A549 (cell line): ENCODE data around the gene LYL1. TPM values are rescaled to one million over a fixed set of nuclear protein-coding genes. Genes with fewer than 3 reads are reported as not detected.
A peak's percentile ranks its signal among the peaks of the same experiment; 100 is the strongest.

Experiments
- ATAC-seq, 2 experiments: fragments of 200-7000 bp in 1 of 2; fragments of >200 bp in 1 of 2; cut with Nextera tagmentation in 1 of 2; cut with Tn5 transposase in 1 of 2; 3 replicates each; pipeline versions ENCODE4 v1.8.0 to v1.9.1; 2018 to 2020; ENCODE audit warnings: mild to moderate bottlenecking in 1 of 2, moderate library complexity in 1 of 2
- CTCF ChIA-PET: fragments of 300-600 bp; sonication (Branson Sonifier 250); formaldehyde crosslinking; extraction: SDS; loops from one replicate; lab custom pipeline; 2021; ENCODE audit warnings: antibody characterized with exemption, inconsistent platforms; lab: Yijun Ruan, JAX
- POLR2A ChIA-PET: fragments of 350-600 bp; formaldehyde crosslinking; extraction: SDS; loops from one replicate; lab custom pipeline; 2021; ENCODE audit warnings: antibody characterized with exemption, inconsistent platforms; lab: Yijun Ruan, JAX
- DNase-seq, 2 experiments: peaks; one replicate each; pipeline versions ENCODE4 v3.0.0 to v3.0.0-alpha.2; 2011 to 2016; ENCODE audit warnings: low read depth in 1 of 2, low spot score in 1 of 2
- FAIRE-seq: peaks from 2 replicates; lab custom pipeline; 2011; peaks lifted over from hg19 to GRCh38; lab: Jason Lieb, UNC
- H3K27ac ChIP-seq, 2 experiments: fragments of >200 bp; sonication (Bioruptor Twin); formaldehyde crosslinking; 3 replicates each; pipeline ENCODE4 v1.5.1; 2016 to 2017
- H3K4me1 ChIP-seq: fragments of >200 bp; sonication (Bioruptor Twin); formaldehyde crosslinking; 3 replicates; pipeline ENCODE4 v1.6.1; 2016
- H3K4me2 ChIP-seq: fragments of >200 bp; sonication (Bioruptor Twin); formaldehyde crosslinking; 3 replicates; pipeline ENCODE4 v1.6.1; 2016
- H3K4me3 ChIP-seq: fragments of >200 bp; sonication (Bioruptor Twin); formaldehyde crosslinking; 3 replicates; pipeline ENCODE4 v1.5.1; 2016
- H3K9me3 ChIP-seq: fragments of >200 bp; sonication (Bioruptor Twin); formaldehyde crosslinking; 3 replicates; pipeline ENCODE4 v1.6.1; 2016
- CHD2 ChIP-seq: fragments of 150-350 bp; IDR thresholded peaks from 2 replicates; pipeline ENCODE4 v1.6.1; 2014; ENCODE audit warnings: low read length; ENCODE audit not compliant: partially characterized antibody
- CHD4 ChIP-seq: fragments of 200-600 bp; sonication (generic); IDR thresholded peaks from 2 replicates; pipeline ENCODE4 v1.6.1; 2016; ENCODE audit warnings: antibody characterized with exemption, mild to moderate bottlenecking, borderline replicate concordance
- ESRRA ChIP-seq: fragments of 150-350 bp; IDR thresholded peaks from 2 replicates; pipeline ENCODE4 v1.6.1; 2014; ENCODE audit warnings: mild to moderate bottlenecking, low read length, borderline replicate concordance
- FOXS1 ChIP-seq: fragments of 250-450 bp; sonication (Bioruptor Pico); IDR thresholded peaks from 2 replicates; pipeline ENCODE4 v1.5.0; 2020; ENCODE audit warnings: mild to moderate bottlenecking, moderate library complexity
- HEYL ChIP-seq: fragments of 250-450 bp; sonication (Bioruptor Pico); IDR thresholded peaks from 2 replicates; pipeline ENCODE4 v1.8.0; 2021; ENCODE audit warnings: mild to moderate bottlenecking, moderate library complexity
- HOXB5 ChIP-seq: fragments of 250-450 bp; sonication (Bioruptor Pico); IDR thresholded peaks from 2 replicates; pipeline ENCODE4 v1.5.0; 2020; ENCODE audit warnings: mild to moderate bottlenecking, moderate library complexity
- KDM1A ChIP-seq: fragments of 200-600 bp; sonication (generic); IDR thresholded peaks from 2 replicates; pipeline ENCODE4 v1.6.1; 2016; ENCODE audit warnings: low read depth, mild to moderate bottlenecking
- NFE2L2 ChIP-seq: fragments of 150-350 bp; conservative IDR thresholded peaks from 2 replicates; pipeline ENCODE4 v1.6.1; 2014; ENCODE audit warnings: low read length
- RAD21 ChIP-seq, 2 experiments: fragments of >200 bp in 1 of 2; sonication (Bioruptor Twin) in 1 of 2; formaldehyde crosslinking in 1 of 2; IDR thresholded peaks in 1 of 2; conservative IDR thresholded peaks in 1 of 2; 2 replicates in 1 of 2; 3 replicates in 1 of 2; pipeline ENCODE4 v1.6.1; 2012 to 2018; ENCODE audit warnings: inconsistent platforms in 1 of 2
- SMC3 ChIP-seq: fragments of >200 bp; sonication (Bioruptor Twin); formaldehyde crosslinking; IDR thresholded peaks from 3 replicates; pipeline ENCODE4 v1.6.1; 2018; ENCODE audit warnings: inconsistent platforms
- ZSCAN20 ChIP-seq: fragments of 250-450 bp; sonication (Bioruptor Pico); IDR thresholded peaks from 2 replicates; pipeline ENCODE4 v1.8.0; 2022; ENCODE audit warnings: mild to moderate bottlenecking, moderate library complexity
- WGBS: methylation state at CpG from one replicate; pipeline ENCODE4 v1.1.6; 2017; ENCODE audit errors: missing lambda C conversion rate; 5-methylcytosine and 5-hydroxymethylcytosine counted together
- polyA plus RNA-seq, 4 experiments: library from polyadenylated mRNA; depleted of rRNA in 3 of 4; stranded (reverse); fragments of >200 nt; fragmentation: RNase III in 1 of 4; extraction: RNeasy Plus Mini Kit Qiagen cat#74134 plus additional on column Dnase treatment in 1 of 4; gene quantifications; 2 replicates in 3 of 4; 3 replicates in 1 of 4; pipeline ENCODE4 v1.2.3, GENCODE V29; 2011 to 2017
- TF ChIP-seq, protein P1 (sequence below): IDR thresholded peaks from 2 replicates; pipeline ENCODE4 v1.6.1; 2012; ENCODE audit warnings: low read depth, borderline replicate concordance
- TF ChIP-seq, protein P2 (sequence below): fragments of 150-350 bp; IDR thresholded peaks from 2 replicates; pipeline ENCODE4 v1.6.1; 2014; ENCODE audit warnings: low read depth, mild to moderate bottlenecking, low read length
- TF ChIP-seq, protein P3 (sequence below): fragments of >200 bp; sonication (Bioruptor Twin); formaldehyde crosslinking; IDR thresholded peaks from 3 replicates; pipeline ENCODE4 v1.5.1; 2016
- TF ChIP-seq, protein P4 (sequence below): IDR thresholded peaks from 2 replicates; pipeline ENCODE4 v1.6.1; 2012
- TF ChIP-seq, protein P5 (sequence below): fragments of 450-650 bp; IDR thresholded peaks from 2 replicates; pipeline ENCODE4 v1.6.1; 2014; ENCODE audit warnings: antibody characterized with exemption
- TF ChIP-seq, protein P6 (sequence below): fragments of >200 bp; sonication (Bioruptor Twin); formaldehyde crosslinking; IDR thresholded peaks from 3 replicates; pipeline ENCODE4 v1.6.1; 2016

The LYL1 gene
- polyA plus RNA-seq, 2 of the 4 experiments (the other 2 are of a cell fraction), result 0.26 to 0.39 TPM

DNA sequence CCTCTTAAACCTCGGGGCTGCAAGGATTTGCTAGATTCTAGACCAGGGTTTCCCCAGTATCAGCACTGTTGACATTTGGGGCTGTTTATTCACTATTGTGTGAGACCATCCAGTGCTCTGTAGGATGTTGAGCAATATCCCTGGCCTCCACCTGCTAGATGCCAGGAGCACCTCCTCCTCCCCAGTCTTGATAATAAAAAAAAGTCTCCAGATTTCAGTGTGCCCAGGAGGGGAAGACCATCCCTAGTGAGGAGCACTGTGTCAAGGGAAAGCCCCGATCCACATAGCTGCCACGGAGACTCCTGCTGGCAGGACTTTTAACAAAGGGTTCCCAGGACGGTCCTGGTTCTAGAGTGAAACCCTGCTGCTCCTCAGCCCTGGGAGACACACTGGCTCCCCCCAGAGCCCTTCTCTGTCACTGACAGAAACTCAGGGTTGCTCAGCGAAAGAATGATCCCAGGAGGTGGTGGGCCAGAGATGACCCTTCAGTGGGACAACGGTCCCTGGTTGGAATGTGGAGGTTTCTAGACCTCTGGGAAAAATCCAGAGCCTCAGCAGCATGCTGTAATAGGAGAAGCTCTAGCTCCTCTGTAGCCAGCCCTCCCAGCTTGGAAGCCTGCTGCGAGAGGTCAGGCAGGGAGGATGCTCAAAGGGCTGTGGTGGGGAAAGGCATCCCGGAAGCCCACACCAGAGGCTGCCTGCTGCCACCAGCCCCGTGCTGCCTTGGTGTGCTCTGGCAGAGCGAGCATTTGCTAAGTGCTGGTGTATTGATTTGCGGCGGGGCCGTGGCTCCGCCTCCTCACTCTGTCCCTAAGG is 20.3 kb downstream of the LYL1 start:
- CTCF ChIA-PET, result interaction anchor here (1.1 to 6.9 kb wide), 9 partner anchors 9 to 117 kb away, joined by 3 to 55 read pairs (median 5); no protein-coding TSS in a partner anchor
- peak; percentile 58 to 61 for DNase-seq
- H3K4me3 ChIP-seq, result no peak overlapping the region
- peak; percentile 79 to 91 for ATAC-seq
- TF ChIP-seq CHD2, result no peak
- TF ChIP-seq, protein P1, sequence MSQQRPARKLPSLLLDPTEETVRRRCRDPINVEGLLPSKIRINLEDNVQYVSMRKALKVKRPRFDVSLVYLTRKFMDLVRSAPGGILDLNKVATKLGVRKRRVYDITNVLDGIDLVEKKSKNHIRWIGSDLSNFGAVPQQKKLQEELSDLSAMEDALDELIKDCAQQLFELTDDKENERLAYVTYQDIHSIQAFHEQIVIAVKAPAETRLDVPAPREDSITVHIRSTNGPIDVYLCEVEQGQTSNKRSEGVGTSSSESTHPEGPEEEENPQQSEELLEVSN, result no peak
- peak; percentile 32 to 51; a peak in 3 of 5 replicates for TF ChIP-seq RAD21 (conservative IDR thresholded peaks at IDR 0.05 in 1 of 2, IDR thresholded peaks at IDR 0.05 in 1 of 2)
- 0 out of 3 replicates have a peak, but pooled peaks have one; percentile 25 for TF ChIP-seq SMC3
- TF ChIP-seq, protein P2, sequence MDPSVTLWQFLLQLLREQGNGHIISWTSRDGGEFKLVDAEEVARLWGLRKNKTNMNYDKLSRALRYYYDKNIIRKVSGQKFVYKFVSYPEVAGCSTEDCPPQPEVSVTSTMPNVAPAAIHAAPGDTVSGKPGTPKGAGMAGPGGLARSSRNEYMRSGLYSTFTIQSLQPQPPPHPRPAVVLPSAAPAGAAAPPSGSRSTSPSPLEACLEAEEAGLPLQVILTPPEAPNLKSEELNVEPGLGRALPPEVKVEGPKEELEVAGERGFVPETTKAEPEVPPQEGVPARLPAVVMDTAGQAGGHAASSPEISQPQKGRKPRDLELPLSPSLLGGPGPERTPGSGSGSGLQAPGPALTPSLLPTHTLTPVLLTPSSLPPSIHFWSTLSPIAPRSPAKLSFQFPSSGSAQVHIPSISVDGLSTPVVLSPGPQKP, result no peak
- TF ChIP-seq NFE2L2, result no peak
- no peak for TF ChIP-seq FOXS1 (CRISPR knock-in tag)
- TF ChIP-seq, protein P3, sequence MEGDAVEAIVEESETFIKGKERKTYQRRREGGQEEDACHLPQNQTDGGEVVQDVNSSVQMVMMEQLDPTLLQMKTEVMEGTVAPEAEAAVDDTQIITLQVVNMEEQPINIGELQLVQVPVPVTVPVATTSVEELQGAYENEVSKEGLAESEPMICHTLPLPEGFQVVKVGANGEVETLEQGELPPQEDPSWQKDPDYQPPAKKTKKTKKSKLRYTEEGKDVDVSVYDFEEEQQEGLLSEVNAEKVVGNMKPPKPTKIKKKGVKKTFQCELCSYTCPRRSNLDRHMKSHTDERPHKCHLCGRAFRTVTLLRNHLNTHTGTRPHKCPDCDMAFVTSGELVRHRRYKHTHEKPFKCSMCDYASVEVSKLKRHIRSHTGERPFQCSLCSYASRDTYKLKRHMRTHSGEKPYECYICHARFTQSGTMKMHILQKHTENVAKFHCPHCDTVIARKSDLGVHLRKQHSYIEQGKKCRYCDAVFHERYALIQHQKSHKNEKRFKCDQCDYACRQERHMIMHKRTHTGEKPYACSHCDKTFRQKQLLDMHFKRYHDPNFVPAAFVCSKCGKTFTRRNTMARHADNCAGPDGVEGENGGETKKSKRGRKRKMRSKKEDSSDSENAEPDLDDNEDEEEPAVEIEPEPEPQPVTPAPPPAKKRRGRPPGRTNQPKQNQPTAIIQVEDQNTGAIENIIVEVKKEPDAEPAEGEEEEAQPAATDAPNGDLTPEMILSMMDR, result peak; percentile 22; the same call in 1 of the 3 replicates
- no peak for TF ChIP-seq KDM1A
- H3K4me2 ChIP-seq, result 0 out of 3 replicates have a peak overlapping the region, but pooled peaks have one; percentile 21
- POLR2A ChIA-PET, result no interaction called here
- no peak for FAIRE-seq
- H3K27ac ChIP-seq, result no peak overlapping the region
- peaks cover 17% of the 10 kb centered on the region for H3K4me1 ChIP-seq
- WGBS, result 56% methylated on average over 14 of the region's 14 CpGs
- H3K9me3 ChIP-seq, result no peaks in the 10 kb centered on the region

DNA sequence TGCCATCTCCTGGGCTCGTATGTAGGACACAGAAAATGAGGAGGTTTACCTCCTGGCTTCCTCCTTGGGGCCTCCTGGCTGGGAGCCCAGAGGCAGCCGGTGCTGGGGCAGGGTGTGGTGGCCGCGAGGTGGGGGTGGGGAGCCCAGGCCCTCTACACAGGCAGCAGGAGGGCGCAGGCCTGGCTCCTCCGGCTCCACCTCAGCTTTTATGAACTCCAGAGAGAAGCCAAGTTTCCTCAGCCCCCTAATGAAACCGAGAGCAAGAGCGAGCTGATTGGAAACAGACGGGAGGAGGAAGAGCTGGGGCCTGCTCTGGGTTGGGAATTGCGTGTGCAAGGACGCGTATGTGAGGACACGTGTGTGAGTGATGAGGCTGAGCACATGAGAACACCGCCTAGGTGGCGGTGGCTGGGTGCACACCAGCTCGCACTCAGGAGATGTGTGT is 23.1 kb downstream of the LYL1 start:
- H3K4me1 ChIP-seq, result peaks cover 17% of the 10 kb centered on the region
- TF ChIP-seq, protein P4, sequence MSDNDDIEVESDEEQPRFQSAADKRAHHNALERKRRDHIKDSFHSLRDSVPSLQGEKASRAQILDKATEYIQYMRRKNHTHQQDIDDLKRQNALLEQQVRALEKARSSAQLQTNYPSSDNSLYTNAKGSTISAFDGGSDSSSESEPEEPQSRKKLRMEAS, result no peak
- TF ChIP-seq, protein P5, sequence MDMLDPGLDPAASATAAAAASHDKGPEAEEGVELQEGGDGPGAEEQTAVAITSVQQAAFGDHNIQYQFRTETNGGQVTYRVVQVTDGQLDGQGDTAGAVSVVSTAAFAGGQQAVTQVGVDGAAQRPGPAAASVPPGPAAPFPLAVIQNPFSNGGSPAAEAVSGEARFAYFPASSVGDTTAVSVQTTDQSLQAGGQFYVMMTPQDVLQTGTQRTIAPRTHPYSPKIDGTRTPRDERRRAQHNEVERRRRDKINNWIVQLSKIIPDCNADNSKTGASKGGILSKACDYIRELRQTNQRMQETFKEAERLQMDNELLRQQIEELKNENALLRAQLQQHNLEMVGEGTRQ, result no peak
- no peak for TF ChIP-seq HEYL
- no peak for TF ChIP-seq HOXB5
- TF ChIP-seq, protein P6, sequence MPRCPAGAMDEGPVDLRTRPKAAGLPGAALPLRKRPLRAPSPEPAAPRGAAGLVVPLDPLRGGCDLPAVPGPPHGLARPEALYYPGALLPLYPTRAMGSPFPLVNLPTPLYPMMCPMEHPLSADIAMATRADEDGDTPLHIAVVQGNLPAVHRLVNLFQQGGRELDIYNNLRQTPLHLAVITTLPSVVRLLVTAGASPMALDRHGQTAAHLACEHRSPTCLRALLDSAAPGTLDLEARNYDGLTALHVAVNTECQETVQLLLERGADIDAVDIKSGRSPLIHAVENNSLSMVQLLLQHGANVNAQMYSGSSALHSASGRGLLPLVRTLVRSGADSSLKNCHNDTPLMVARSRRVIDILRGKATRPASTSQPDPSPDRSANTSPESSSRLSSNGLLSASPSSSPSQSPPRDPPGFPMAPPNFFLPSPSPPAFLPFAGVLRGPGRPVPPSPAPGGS, result no peak
- TF ChIP-seq ESRRA, result no peak
- TF ChIP-seq KDM1A, result no peak
- TF ChIP-seq ZSCAN20 (CRISPR knock-in tag), result no peak
- TF ChIP-seq CHD4, result no peak
- CTCF ChIA-PET, result interaction anchor here (0.6 to 6.9 kb wide), 7 partner anchors 13 to 198 kb away, joined by 3 to 47 read pairs (median 6); no protein-coding TSS in a partner anchor
- no peak overlapping the region for H3K4me3 ChIP-seq
- DNase-seq, result no peak
- POLR2A ChIA-PET, result no interaction called here
- 84% methylated on average over 8 of the region's 16 CpGs for WGBS
- peak overlapping the region; percentile 39 for H3K4me2 ChIP-seq
- H3K27ac ChIP-seq, result peak overlapping the region; percentile 51 to 68; a peak in 4 of 6 replicates
- ATAC-seq, result peak in 1 of 2 experiments; percentile 30; a peak in 2 of 6 replicates
- FAIRE-seq, result no peak
- no peaks in the 10 kb centered on the region for H3K9me3 ChIP-seq
